GM19025 (cell line): ENCODE data around the gene DHX36.

Experiments used
- ATAC-seq: cut with Tn5 transposase; IDR thresholded peaks from one replicate; pipeline ENCODE4 v1.9.1; 2021; ENCODE audit warnings: mild to moderate bottlenecking, low read depth, moderate library complexity; ENCODE audit not compliant: unreplicated experiment

Gene DHX36, protein sequence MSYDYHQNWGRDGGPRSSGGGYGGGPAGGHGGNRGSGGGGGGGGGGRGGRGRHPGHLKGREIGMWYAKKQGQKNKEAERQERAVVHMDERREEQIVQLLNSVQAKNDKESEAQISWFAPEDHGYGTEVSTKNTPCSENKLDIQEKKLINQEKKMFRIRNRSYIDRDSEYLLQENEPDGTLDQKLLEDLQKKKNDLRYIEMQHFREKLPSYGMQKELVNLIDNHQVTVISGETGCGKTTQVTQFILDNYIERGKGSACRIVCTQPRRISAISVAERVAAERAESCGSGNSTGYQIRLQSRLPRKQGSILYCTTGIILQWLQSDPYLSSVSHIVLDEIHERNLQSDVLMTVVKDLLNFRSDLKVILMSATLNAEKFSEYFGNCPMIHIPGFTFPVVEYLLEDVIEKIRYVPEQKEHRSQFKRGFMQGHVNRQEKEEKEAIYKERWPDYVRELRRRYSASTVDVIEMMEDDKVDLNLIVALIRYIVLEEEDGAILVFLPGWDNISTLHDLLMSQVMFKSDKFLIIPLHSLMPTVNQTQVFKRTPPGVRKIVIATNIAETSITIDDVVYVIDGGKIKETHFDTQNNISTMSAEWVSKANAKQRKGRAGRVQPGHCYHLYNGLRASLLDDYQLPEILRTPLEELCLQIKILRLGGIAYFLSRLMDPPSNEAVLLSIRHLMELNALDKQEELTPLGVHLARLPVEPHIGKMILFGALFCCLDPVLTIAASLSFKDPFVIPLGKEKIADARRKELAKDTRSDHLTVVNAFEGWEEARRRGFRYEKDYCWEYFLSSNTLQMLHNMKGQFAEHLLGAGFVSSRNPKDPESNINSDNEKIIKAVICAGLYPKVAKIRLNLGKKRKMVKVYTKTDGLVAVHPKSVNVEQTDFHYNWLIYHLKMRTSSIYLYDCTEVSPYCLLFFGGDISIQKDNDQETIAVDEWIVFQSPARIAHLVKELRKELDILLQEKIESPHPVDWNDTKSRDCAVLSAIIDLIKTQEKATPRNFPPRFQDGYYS

GRCh38 chr3:154323891-154324738 lies at the start of gene DHX36:
Gene DHX36, minus strand, starts transcription at chr3:154324487. Its CDS starts 71 bp downstream, at chr3:154324416.
- ATAC-seq = peak; percentile 95

DNA sequence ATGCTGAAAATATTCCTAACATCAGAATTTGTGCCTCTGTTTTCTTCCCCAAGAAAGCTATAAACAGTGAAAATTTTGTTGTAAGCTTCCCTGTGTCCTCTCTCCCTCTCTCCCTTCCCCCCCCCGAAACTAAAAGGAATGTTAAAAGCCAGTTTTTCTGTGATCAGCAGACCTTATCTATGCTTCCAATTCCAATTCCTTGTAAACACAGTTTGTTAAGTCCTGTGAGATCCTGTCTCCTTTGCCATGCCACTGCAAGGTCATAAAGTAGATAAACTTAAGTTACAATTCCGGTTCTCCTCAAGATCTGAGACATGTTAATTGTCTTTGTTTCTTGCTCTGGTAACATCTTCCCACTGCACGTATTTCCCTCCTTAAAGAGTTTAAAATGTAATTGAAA lies 42.9 kb upstream of the DHX36 start:
- ATAC-seq = no peak

DNA sequence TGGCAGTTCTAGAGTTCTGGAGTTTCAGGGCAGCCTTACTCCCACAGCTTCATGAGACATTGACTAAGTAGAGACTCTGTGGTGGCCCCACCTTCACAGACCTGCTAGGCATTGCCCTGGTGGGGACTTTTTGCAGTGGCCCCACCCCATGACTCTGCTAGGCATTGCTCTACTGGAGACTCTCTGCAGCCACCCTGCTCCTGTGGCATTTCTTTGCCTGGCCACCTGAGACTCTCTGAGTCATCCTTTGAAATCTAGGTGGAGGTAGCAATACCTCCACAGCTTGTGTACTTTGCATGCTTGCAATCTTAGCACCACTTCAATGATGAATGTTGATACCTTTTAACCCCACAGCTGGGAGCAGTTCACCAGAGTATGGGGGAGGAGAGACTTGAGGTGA lies 40.6 kb upstream of the DHX36 start:
- ATAC-seq = no peak

DNA sequence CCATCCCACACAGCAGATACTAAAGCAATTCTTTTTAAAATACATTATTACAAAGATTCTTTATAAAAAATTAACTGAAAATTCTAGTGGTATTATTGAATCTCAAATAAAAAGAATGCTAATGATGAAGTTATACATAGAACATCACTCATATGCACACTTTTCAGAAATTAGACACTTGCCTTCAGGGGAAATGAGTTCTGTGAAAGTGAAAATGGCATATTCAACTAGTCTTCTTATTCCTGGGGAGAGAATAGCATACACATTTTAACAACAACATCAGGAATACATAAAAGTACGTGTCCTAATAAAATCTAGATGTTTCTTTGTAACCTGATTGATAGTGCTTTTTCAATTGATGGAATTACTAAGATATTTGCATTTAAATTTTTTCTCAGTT lies 36.8 kb upstream of the DHX36 start:
- ATAC-seq = no peak

GRCh38 chr3:154356009-154356408 lies 31.7 kb upstream of the DHX36 start:
- ATAC-seq = no peak

GRCh38 chr3:154349223-154349622 lies 24.9 kb upstream of the DHX36 start:
- ATAC-seq = no peak

GRCh38 chr3:154345422-154346122 lies 21.3 kb upstream of the DHX36 start:
- no peak for ATAC-seq

- no peak for ATAC-seq
Measured at GRCh38 chr3:154338570-154338969, 14.3 kb upstream of the DHX36 start.

DNA sequence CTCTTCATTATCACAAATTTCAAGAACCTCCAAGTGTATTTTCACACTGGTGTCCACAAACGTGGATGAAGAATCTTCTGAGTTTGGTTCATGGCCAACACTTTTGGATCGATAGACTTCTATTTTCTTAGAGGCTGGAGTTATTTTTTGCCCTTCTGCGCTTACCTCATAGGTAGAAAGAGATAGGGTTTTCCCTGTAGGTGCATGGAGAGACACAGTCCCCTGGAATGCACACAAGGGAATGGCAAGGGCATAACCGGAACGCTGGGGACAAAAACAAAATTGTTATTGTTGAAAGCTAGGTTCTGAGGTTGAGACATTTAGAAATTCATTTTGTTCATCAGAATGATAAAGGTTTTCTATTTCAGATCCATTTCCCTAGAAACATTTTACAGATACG lies 13.7 kb upstream of the DHX36 start:
- no peak for ATAC-seq

DNA sequence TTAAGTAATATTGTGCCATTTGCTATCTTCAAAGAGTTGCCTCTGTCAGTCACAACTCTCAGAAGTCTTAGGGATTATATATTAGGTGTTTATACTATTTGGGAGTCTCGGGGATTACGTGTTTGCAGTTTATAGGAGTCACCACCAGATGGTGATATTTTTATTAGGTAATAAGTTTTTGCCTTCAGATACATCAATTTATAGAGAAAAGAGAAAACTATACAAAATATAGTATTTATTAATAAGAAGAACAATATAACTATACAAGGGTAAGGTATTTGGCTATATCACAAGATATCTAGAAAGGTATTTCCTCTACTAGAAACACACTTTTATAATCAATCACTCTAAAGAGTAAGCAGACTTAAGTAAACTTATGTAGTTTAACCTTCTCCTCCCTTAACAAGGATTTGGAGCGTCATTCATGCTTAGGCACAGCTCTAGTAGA lies 10.7 kb upstream of the DHX36 start:
- no peak for ATAC-seq

DNA sequence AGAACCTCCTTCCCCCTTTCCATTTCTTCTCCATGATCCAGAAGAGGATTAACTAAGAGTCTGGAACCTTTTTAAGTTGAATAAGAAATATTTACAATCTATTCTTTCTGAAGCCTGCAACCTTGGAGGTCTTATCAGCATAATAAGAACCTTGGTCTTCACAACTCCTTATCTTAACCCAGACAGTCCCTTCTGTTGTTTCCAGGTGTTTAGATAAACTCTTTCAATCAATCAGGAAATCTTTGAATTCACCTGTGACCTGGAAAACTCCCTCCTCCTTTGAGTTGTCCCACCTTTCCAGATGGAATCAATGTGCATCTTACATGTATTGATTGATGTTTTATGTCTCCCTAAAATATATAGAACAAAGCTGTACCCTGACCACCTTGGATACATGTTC lies 3.6 kb upstream of the DHX36 start:
- ATAC-seq = no peak

DNA sequence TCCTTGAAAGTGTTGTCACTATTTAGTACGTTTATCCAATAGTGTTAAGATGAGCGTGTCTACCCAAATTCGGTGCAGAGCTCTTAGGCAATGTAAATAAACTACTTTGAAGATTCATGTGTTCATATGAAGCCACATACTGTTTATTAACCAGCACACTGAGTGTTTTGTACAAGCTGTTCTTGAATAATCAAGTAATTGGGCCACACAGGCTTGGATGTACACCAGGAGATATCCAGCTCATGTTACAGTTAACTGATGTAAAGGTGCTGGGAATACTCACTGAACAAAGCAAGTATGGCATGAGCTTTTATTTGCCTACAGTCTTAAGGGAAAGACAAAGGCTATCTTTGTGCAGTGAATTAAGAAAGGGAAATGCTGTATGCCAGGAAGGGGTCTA lies 632 bp upstream of the DHX36 start:
- no peak for ATAC-seq

- ATAC-seq = no peak
Measured at GRCh38 chr3:154316974-154317767, 7.1 kb downstream of the DHX36 start.

GRCh38 chr3:154314152-154314551 lies 10.1 kb downstream of the DHX36 start:
- no peak for ATAC-seq

- no peak for ATAC-seq
Measured at GRCh38 chr3:154310840-154311239, 13.4 kb downstream of the DHX36 start.

- ATAC-seq = no peak
Measured at GRCh38 chr3:154307363-154307762, 16.9 kb downstream of the DHX36 start.

- ATAC-seq = no peak
Measured at GRCh38 chr3:154304936-154305335, 19.4 kb downstream of the DHX36 start.

- no peak for ATAC-seq
Measured at GRCh38 chr3:154304116-154304786, 20.0 kb downstream of the DHX36 start.
